Liver (tissue), 3 donors: ENCODE measurements around the gene NR6A1.

Experiments used
- EGR1 ChIP-seq, 2 donors: IDR thresholded peaks; 2 replicates each; pipeline ENCODE4 v1.6.1; 2016 to 2018; ENCODE audit warnings: antibody characterized with exemption in 2 of 2, low read depth in 2 of 2
- FOXA1 ChIP-seq: IDR thresholded peaks from 2 replicates; pipeline ENCODE4 v1.6.1; 2016; ENCODE audit warnings: antibody characterized with exemption
- GABPA ChIP-seq, 2 donors: IDR thresholded peaks in 1 of 2; conservative IDR thresholded peaks in 1 of 2; 2 replicates each; pipeline ENCODE4 v1.6.1; 2016; ENCODE audit warnings: antibody characterized with exemption in 2 of 2, mild to moderate bottlenecking in 1 of 2, moderate library complexity in 1 of 2
- JUND ChIP-seq, 2 donors: IDR thresholded peaks; 2 replicates each; pipeline ENCODE4 v1.6.1; 2016; ENCODE audit warnings: antibody characterized with exemption in 2 of 2
- NR2F2 ChIP-seq: IDR thresholded peaks from 2 replicates; pipeline ENCODE4 v1.6.1; 2016; ENCODE audit warnings: antibody characterized with exemption
- RAD21 ChIP-seq, 2 donors: IDR thresholded peaks; 2 replicates each; pipeline ENCODE4 v1.6.1; 2016; ENCODE audit warnings: antibody characterized with exemption in 2 of 2, mild to moderate bottlenecking in 2 of 2
- SP1 ChIP-seq: IDR thresholded peaks from 2 replicates; pipeline ENCODE4 v1.6.1; 2018; ENCODE audit warnings: antibody characterized with exemption, mild to moderate bottlenecking
- TAF1 ChIP-seq: conservative IDR thresholded peaks from 2 replicates; pipeline ENCODE4 v1.6.1; 2016; ENCODE audit warnings: antibody characterized with exemption, mild to moderate bottlenecking
- YY1 ChIP-seq: IDR thresholded peaks from 2 replicates; pipeline ENCODE4 v1.6.1; 2016; ENCODE audit warnings: antibody characterized with exemption, mild to moderate bottlenecking
- TF ChIP-seq, protein P1 (sequence below): fragments of 150-350 bp; IDR thresholded peaks from 2 replicates; pipeline ENCODE4 v1.5.1; 2017; ENCODE audit warnings: improper control_type of control experiment, low read depth, low read length; ENCODE audit not compliant: missing input control
- TF ChIP-seq, protein P2 (sequence below): IDR thresholded peaks from 2 replicates; pipeline ENCODE4 v1.6.1; 2016; ENCODE audit warnings: antibody characterized with exemption, mild to moderate bottlenecking
- TF ChIP-seq, protein P3 (sequence below): IDR thresholded peaks from 2 replicates; pipeline ENCODE4 v1.6.1; 2016; ENCODE audit warnings: antibody characterized with exemption
- donor health status: healthy.
- donor health status: healthy.

DNA sequence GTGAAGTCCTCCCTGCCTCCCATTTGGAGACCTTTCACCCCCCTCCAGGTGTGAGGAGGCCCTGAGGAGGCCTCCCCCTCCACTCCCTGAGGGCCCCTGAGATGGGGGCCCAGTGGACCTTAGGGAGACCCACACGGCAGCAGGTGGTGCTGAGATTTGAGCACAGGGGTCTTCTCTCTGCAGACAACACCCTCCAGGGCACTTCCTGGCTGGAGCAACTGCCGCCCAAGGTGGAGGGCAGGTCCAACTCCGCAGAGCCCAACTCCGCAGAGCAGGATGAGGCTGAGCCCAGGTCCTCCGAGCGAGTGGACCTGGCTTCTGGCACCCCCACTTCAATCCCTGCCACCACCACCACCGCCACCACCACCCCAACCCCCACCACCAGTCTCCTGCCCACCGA is 32.8 kb upstream of the NR6A1 start:
- TF ChIP-seq, protein P1, sequence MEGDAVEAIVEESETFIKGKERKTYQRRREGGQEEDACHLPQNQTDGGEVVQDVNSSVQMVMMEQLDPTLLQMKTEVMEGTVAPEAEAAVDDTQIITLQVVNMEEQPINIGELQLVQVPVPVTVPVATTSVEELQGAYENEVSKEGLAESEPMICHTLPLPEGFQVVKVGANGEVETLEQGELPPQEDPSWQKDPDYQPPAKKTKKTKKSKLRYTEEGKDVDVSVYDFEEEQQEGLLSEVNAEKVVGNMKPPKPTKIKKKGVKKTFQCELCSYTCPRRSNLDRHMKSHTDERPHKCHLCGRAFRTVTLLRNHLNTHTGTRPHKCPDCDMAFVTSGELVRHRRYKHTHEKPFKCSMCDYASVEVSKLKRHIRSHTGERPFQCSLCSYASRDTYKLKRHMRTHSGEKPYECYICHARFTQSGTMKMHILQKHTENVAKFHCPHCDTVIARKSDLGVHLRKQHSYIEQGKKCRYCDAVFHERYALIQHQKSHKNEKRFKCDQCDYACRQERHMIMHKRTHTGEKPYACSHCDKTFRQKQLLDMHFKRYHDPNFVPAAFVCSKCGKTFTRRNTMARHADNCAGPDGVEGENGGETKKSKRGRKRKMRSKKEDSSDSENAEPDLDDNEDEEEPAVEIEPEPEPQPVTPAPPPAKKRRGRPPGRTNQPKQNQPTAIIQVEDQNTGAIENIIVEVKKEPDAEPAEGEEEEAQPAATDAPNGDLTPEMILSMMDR: no peak
- TF ChIP-seq TAF1 (no peak), RAD21 (IDR thresholded peaks at IDR 0.05) (no peak), NR2F2 (no peak), GABPA (IDR thresholded peaks at IDR 0.05 in 1 of 2, conservative IDR thresholded peaks at IDR 0.05 in 1 of 2) (no peak), YY1 (no peak), FOXA1 (no peak), EGR1 (IDR thresholded peaks at IDR 0.05; ENCODE audit: low read depth in 2 of 2) (no peak), JUND (IDR thresholded peaks at IDR 0.05) (no peak), SP1 (no peak)
- TF ChIP-seq, protein P2, sequence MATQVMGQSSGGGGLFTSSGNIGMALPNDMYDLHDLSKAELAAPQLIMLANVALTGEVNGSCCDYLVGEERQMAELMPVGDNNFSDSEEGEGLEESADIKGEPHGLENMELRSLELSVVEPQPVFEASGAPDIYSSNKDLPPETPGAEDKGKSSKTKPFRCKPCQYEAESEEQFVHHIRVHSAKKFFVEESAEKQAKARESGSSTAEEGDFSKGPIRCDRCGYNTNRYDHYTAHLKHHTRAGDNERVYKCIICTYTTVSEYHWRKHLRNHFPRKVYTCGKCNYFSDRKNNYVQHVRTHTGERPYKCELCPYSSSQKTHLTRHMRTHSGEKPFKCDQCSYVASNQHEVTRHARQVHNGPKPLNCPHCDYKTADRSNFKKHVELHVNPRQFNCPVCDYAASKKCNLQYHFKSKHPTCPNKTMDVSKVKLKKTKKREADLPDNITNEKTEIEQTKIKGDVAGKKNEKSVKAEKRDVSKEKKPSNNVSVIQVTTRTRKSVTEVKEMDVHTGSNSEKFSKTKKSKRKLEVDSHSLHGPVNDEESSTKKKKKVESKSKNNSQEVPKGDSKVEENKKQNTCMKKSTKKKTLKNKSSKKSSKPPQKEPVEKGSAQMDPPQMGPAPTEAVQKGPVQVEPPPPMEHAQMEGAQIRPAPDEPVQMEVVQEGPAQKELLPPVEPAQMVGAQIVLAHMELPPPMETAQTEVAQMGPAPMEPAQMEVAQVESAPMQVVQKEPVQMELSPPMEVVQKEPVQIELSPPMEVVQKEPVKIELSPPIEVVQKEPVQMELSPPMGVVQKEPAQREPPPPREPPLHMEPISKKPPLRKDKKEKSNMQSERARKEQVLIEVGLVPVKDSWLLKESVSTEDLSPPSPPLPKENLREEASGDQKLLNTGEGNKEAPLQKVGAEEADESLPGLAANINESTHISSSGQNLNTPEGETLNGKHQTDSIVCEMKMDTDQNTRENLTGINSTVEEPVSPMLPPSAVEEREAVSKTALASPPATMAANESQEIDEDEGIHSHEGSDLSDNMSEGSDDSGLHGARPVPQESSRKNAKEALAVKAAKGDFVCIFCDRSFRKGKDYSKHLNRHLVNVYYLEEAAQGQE: no peak
- TF ChIP-seq, protein P3, sequence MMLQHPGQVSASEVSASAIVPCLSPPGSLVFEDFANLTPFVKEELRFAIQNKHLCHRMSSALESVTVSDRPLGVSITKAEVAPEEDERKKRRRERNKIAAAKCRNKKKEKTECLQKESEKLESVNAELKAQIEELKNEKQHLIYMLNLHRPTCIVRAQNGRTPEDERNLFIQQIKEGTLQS: no peak
